Omental fat pad (tissue), 4 donors: ENCODE data around the gene STAC2. TPM values are rescaled to one million over a fixed set of nuclear protein-coding genes. Genes with fewer than 3 reads are reported as not detected.

ENCODE experiments used
- ATAC-seq: fragments of 150-250 bp; one replicate; pipeline ENCODE4 v1.9.1; 2016; ENCODE audit warnings: mild to moderate bottlenecking, moderate library complexity; ENCODE audit not compliant: low FRiP score
- DNase-seq: peaks from one replicate; pipeline ENCODE4 v3.0.0-alpha.2; 2019; ENCODE audit warnings: low spot score
- total RNA-seq, 4 donors: library from RNA; depleted of rRNA; stranded (reverse); fragments of >200 nt; gene quantifications; one replicate each; pipeline ENCODE4 v1.1.0, GENCODE V29; 2016
- TF ChIP-seq, protein P1 (sequence below), 3 donors: fragments of 450-650 bp; IDR thresholded peaks; one replicate each; pipeline ENCODE4 v1.5.1; 2016 to 2017; ENCODE audit warnings: antibody characterized with exemption in 3 of 3, mild to moderate bottlenecking in 3 of 3, moderate library complexity in 2 of 3

STAC2 gene
- total RNA-seq, 4 donors from 2014 or later = 0.56 to 0.60 TPM; not detected in 2

DNA sequence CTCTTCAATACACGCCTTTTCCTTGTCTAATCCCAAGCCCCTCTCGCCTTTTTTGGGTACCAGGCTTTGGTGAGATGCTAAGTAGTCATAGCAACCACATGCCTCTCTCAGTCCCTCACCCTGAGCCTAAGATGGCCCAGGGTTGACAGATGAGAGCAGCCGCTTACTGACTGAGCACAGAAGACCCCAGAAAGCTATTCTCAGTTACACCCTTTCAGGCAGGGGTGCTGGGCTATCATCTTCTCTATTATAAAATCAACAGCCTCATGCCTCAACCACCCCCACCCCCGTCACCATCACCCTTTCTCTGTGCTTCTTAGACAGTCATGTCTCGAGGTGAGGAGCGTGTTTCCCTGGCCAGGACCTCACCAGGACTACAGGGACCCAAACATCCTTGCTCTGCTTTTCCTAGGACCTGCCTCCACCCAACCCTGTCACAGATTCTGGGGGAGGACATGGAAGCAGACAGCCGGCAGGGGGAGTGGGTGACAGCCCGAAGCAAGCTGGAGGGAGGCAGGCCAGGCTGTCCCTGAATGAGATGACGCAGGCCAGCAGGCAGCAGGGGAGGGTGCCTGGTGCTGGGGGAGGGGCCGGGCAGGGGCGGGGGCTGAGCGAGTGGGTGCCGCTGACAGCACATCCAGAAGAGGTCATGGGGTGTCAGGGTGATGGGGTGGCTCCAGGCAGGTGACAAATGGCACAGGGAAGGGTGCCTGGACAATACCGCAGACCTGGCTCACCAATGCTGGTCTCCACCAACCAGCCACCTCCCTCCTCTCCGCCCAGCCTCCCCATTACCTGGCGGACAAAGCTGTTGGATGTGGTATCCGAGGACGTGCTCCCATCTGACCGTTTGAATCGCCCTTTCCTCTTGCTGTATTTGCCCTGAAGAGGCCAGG is 31.4 kb downstream of the STAC2 start:
- ATAC-seq (no peak), DNase-seq (no peak)

GRCh38 chr17:39193346-39193745 is 32.4 kb downstream of the STAC2 start:
- DNase-seq = no peak
- no peak for ATAC-seq
- TF ChIP-seq, protein P1, sequence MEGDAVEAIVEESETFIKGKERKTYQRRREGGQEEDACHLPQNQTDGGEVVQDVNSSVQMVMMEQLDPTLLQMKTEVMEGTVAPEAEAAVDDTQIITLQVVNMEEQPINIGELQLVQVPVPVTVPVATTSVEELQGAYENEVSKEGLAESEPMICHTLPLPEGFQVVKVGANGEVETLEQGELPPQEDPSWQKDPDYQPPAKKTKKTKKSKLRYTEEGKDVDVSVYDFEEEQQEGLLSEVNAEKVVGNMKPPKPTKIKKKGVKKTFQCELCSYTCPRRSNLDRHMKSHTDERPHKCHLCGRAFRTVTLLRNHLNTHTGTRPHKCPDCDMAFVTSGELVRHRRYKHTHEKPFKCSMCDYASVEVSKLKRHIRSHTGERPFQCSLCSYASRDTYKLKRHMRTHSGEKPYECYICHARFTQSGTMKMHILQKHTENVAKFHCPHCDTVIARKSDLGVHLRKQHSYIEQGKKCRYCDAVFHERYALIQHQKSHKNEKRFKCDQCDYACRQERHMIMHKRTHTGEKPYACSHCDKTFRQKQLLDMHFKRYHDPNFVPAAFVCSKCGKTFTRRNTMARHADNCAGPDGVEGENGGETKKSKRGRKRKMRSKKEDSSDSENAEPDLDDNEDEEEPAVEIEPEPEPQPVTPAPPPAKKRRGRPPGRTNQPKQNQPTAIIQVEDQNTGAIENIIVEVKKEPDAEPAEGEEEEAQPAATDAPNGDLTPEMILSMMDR (IDR thresholded peaks at IDR 0.05) = no peak

More for the DNA sequence above, 31.4 kb downstream of the STAC2 start:
- TF ChIP-seq, protein P1 (IDR thresholded peaks at IDR 0.05) = no peak

- TF ChIP-seq, protein P1 (IDR thresholded peaks at IDR 0.05) = no peak
- DNase-seq (no peak), ATAC-seq (no peak)
Measured at GRCh38 chr17:39192901-39193300, 32.8 kb downstream of the STAC2 start.

DNA sequence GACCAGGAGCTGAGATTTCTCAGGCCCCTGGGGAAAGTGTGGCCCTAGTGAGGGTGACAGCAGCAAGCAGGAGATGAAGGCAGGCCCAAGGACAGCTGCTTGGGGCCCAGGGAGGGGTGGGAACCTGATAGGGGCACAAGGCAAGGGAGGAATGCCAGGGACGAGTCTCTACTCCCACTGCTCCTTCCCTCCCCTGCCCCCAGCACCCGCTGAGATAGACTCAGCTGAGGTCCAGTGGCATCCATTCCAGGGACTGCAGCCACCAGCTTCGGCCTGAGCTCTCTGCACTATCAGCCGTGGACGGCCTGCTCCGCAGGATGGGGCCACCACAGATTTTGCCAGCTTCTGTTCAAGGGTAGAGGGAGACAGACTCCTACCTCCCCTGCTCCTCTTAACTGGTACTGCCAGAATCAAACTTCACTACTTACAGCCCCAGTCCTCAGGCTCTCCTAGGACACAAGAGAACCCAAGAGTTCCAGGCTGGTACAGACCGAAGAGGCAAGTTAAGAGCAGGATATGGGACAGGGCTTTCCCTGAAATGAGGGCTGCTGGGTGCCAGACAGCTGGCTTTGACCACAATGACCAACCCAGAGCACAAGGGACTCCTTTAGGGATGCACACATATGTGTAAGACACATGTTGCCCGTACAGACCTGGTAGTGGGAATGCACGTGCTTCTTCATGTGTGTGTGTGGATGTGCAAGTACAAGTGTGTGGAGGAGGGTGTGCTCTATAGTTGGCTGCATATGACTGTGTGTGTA is 33.8 kb downstream of the STAC2 start:
- DNase-seq (no peak), ATAC-seq (no peak)
- TF ChIP-seq, protein P1 (IDR thresholded peaks at IDR 0.05) = no peak

DNA sequence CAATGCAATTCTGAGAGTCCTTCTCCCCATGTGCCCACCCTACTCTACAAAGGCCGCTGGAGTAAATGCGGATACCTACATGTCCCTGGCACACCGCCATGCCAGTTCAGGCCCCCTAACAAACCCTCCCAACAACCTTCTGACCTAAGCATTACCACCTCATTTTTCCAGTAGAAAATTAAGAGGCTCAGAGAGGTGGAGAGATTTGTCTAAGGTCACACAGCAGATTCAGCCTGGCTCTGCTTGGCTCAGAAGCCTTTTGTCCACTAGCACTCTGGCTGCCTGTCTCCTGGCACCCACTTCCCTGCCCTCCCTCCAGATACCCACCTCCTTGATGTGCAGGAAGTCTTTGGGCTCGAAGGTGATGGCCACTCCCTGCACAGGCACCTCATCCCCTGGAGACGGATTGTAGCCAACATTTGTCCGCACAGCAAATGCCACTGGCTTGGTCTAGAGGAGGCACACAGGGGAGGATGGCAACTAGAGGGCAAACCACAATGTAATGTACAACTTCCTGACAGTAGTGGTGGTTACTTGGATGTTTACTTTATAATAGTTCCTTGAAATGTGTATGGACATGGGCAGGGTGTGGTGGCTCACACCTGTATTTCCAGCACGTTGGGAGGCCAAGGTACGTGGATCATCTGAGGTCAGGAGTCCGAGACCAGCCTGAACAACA is 38.5 kb downstream of the STAC2 start:
- TF ChIP-seq, protein P1 (IDR thresholded peaks at IDR 0.05) = no peak
- ATAC-seq (no peak), DNase-seq (no peak)

DNA sequence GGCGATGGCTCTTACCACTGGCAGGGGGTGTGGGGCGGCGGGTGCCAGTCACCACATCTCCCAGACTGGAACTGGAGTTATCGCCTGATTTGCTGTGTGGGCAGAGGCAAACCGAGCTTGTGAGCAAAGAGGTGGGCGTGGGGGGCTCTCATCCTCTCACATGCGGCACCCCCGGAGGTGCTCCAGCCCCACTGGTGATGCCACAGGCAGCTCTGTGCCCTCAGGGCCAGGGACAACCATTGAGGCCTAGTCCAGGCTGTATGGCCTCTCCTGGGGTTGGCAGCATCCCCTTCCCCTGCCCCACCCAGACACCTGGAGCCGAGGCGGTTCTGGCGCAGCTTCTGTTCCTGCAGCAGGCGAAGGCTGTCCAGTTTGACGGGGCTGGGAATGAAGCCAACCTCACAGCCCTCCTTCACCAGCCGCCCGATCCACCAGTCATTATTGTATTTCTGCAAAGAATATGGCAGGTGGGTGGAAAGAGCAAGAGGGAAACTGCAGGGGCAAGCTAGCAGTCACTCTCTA is 39.2 kb downstream of the STAC2 start:
- TF ChIP-seq, protein P1 (IDR thresholded peaks at IDR 0.05) = no peak
- DNase-seq (no peak), ATAC-seq (no peak)
